Stimulated activated naive CD8-positive, alpha-beta T cell treated with anti-CD3 and anti-CD28 coated beads, Interleukin-15, Interleukin-2, amounts not matched to agents 100 ng/mL and 50 ng/mL, for 24 hours (primary cell): ENCODE measurements around the gene KRT76.

Experiments used
- H3K27ac Mint-ChIP-seq: one replicate; pipeline ENCODE4 v1.8.0; 2021; ENCODE audit warnings: mild to moderate bottlenecking, mixed read lengths
- H3K27me3 Mint-ChIP-seq: one replicate; pipeline ENCODE4 v1.8.0; 2021; ENCODE audit warnings: mixed read lengths
- H3K36me3 Mint-ChIP-seq: one replicate; pipeline ENCODE4 v1.8.0; 2021; ENCODE audit warnings: low read depth, mixed read lengths
- H3K4me1 Mint-ChIP-seq: one replicate; pipeline ENCODE4 v1.8.0; 2021; ENCODE audit warnings: low read depth, mixed read lengths
- H3K4me3 Mint-ChIP-seq: one replicate; pipeline ENCODE4 v1.8.0; 2021; ENCODE audit warnings: mild to moderate bottlenecking, mixed read lengths
- H3K9me3 Mint-ChIP-seq: one replicate; pipeline ENCODE4 v1.8.0; 2021; ENCODE audit warnings: mixed read lengths

The KRT76 gene

GRCh38 chr12:52729147-52729546 lies 48.0 kb downstream of the KRT76 start:
- Mint-ChIP-seq H3K4me1 (no peaks in the 10 kb centered on the region), H3K36me3 (no peaks in the 10 kb centered on the region), H3K4me3 (no peak overlapping the region), H3K9me3 (no peaks in the 10 kb centered on the region), H3K27me3 (peaks cover 3% of the 10 kb centered on the region), H3K27ac (no peak overlapping the region)

- H3K27ac Mint-ChIP-seq, result no peak overlapping the region
- no peaks in the 10 kb centered on the region for H3K36me3 Mint-ChIP-seq
- H3K27me3 Mint-ChIP-seq, result no peaks in the 10 kb centered on the region
- no peaks in the 10 kb centered on the region for H3K4me1 Mint-ChIP-seq
- H3K9me3 Mint-ChIP-seq, result no peaks in the 10 kb centered on the region
- no peak overlapping the region for H3K4me3 Mint-ChIP-seq
These were observed 48.8 kb downstream of the KRT76 start for GRCh38 chr12:52728374-52728773.

- Mint-ChIP-seq H3K27ac (no peak overlapping the region), H3K9me3 (no peaks in the 10 kb centered on the region), H3K36me3 (no peaks in the 10 kb centered on the region), H3K4me3 (no peak overlapping the region), H3K27me3 (no peaks in the 10 kb centered on the region), H3K4me1 (no peaks in the 10 kb centered on the region)
These were observed 50.1 kb downstream of the KRT76 start for GRCh38 chr12:52727037-52727436.

- H3K9me3 Mint-ChIP-seq, result no peaks in the 10 kb centered on the region
- no peak overlapping the region for H3K27ac Mint-ChIP-seq
- no peaks in the 10 kb centered on the region for H3K4me1 Mint-ChIP-seq
- H3K36me3 Mint-ChIP-seq, result no peaks in the 10 kb centered on the region
- H3K4me3 Mint-ChIP-seq, result no peak overlapping the region
- H3K27me3 Mint-ChIP-seq, result no peaks in the 10 kb centered on the region
These were observed 50.7 kb downstream of the KRT76 start for GRCh38 chr12:52726451-52726850.

- Mint-ChIP-seq H3K4me1 (no peaks in the 10 kb centered on the region), H3K9me3 (no peaks in the 10 kb centered on the region), H3K4me3 (no peak overlapping the region), H3K27me3 (no peaks in the 10 kb centered on the region), H3K36me3 (no peaks in the 10 kb centered on the region), H3K27ac (no peak overlapping the region)
These were observed 52.8 kb downstream of the KRT76 start for GRCh38 chr12:52724384-52724783.

- Mint-ChIP-seq H3K27me3 (no peaks in the 10 kb centered on the region), H3K36me3 (no peaks in the 10 kb centered on the region), H3K4me1 (no peaks in the 10 kb centered on the region), H3K27ac (no peak overlapping the region), H3K4me3 (no peak overlapping the region), H3K9me3 (no peaks in the 10 kb centered on the region)
These were observed 54.5 kb downstream of the KRT76 start for GRCh38 chr12:52722680-52723079.

- Mint-ChIP-seq H3K9me3 (no peaks in the 10 kb centered on the region), H3K4me1 (no peaks in the 10 kb centered on the region), H3K4me3 (no peak overlapping the region), H3K27me3 (no peaks in the 10 kb centered on the region), H3K27ac (no peak overlapping the region), H3K36me3 (no peaks in the 10 kb centered on the region)
These were observed 55.2 kb downstream of the KRT76 start for GRCh38 chr12:52721838-52722470.

GRCh38 chr12:52720365-52720886 lies 56.7 kb downstream of the KRT76 start:
- no peak overlapping the region for H3K4me3 Mint-ChIP-seq
- H3K4me1 Mint-ChIP-seq, result no peaks in the 10 kb centered on the region

More at GRCh38 chr12:52720365-52720886, 56.7 kb downstream of the KRT76 start:
- Mint-ChIP-seq H3K27ac (no peak overlapping the region), H3K27me3 (peaks cover 11% of the 10 kb centered on the region), H3K9me3 (no peaks in the 10 kb centered on the region), H3K36me3 (no peaks in the 10 kb centered on the region)
